K562 (cell line): ENCODE measurements around the gene LENEP. TPM values are rescaled to one million over a fixed set of nuclear protein-coding genes. Genes with fewer than 3 reads are reported as not detected.

ENCODE experiments used
- CBX5 ChIP-seq: IDR thresholded peaks from 2 replicates; pipeline ENCODE4 v1.6.1; 2014; ENCODE audit warnings: low read depth, borderline replicate concordance
- DNMT1 ChIP-seq: fragments of 450-650 bp; IDR thresholded peaks from 2 replicates; pipeline ENCODE4 v1.6.1; 2016; ENCODE audit warnings: antibody characterized with exemption, mild to moderate bottlenecking
- ETS2 ChIP-seq: IDR thresholded peaks from 2 replicates; pipeline ENCODE4 v1.6.1; 2016; ENCODE audit warnings: borderline replicate concordance, missing genetic modification characterization, mild to moderate bottlenecking, moderate library complexity, missing compliant biosample characterization; ENCODE audit not compliant: poor library complexity, severe bottlenecking
- ETV5 ChIP-seq: sonication (generic); formaldehyde crosslinking; IDR thresholded peaks from 2 replicates; pipeline ENCODE4 v1.4.0; 2020; ENCODE audit warnings: low read depth, mild to moderate bottlenecking, missing genetic modification reagents
- ETV6 ChIP-seq, 3 experiments: fragments of 150-350 bp in 1 of 3; sonication (generic) in 1 of 3; formaldehyde crosslinking in 1 of 3; IDR thresholded peaks; 2 replicates each; pipeline versions ENCODE4 v1.6.1 to v1.8.0; 2014 to 2022; ENCODE audit warnings: borderline replicate concordance in 2 of 3, low read depth in 2 of 3, antibody characterized with exemption in 1 of 3, low read length in 1 of 3, mild to moderate bottlenecking in 1 of 3, missing genetic modification reagents in 1 of 3
- HCFC1 ChIP-seq: IDR thresholded peaks from 2 replicates; pipeline ENCODE4 v1.6.1; 2012; ENCODE audit warnings: low read depth, low read length, improper control_type of control experiment
- HDAC2 ChIP-seq: fragments of 450-650 bp; IDR thresholded peaks from 2 replicates; pipeline ENCODE4 v1.6.1; 2016; ENCODE audit warnings: mild to moderate bottlenecking
- KAT7 ChIP-seq: sonication (generic); formaldehyde crosslinking; IDR thresholded peaks from 2 replicates; pipeline ENCODE4 v1.8.0; 2022; ENCODE audit warnings: missing genetic modification reagents, mild to moderate bottlenecking, borderline replicate concordance
- KDM5B ChIP-seq: fragments of 200-600 bp; sonication (generic); IDR thresholded peaks from 2 replicates; pipeline ENCODE4 v1.6.1; 2012; ENCODE audit warnings: low read depth, mild to moderate bottlenecking, moderate library complexity, low read length, control low read depth, inconsistent platforms; ENCODE audit not compliant: insufficient replicate concordance
- KLF13 ChIP-seq: fragments of 450-650 bp; IDR thresholded peaks from 2 replicates; pipeline ENCODE4 v1.6.1; 2016; ENCODE audit warnings: missing genetic modification characterization, low read depth, mild to moderate bottlenecking, missing compliant biosample characterization, moderate library complexity, borderline replicate concordance
- KLF16 ChIP-seq: IDR thresholded peaks from 2 replicates; pipeline ENCODE4 v1.6.1; 2016; ENCODE audit warnings: antibody characterized with exemption
- MAZ ChIP-seq, 2 experiments: fragments of 450-650 bp in 1 of 2; sonication (generic) in 1 of 2; formaldehyde crosslinking; IDR thresholded peaks in 1 of 2; conservative IDR thresholded peaks in 1 of 2; 2 replicates each; pipeline versions ENCODE4 v1.4.0 to v1.5.0; 2020; ENCODE audit warnings: mild to moderate bottlenecking in 1 of 2, missing genetic modification reagents in 1 of 2
- RB1 ChIP-seq: fragments of 450-650 bp; IDR thresholded peaks from 2 replicates; pipeline ENCODE4 v1.6.1; 2017; ENCODE audit warnings: low read depth, mild to moderate bottlenecking
- RBM17 ChIP-seq: fragments of 200-400 bp; formaldehyde crosslinking; IDR thresholded peaks from 2 replicates; pipeline ENCODE4 v1.6.1; 2017; ENCODE audit warnings: low read depth, mild to moderate bottlenecking, low read length, borderline replicate concordance
- RNF2 ChIP-seq: sonication (generic); IDR thresholded peaks from 2 replicates; pipeline ENCODE4 v1.6.1; 2016
- SIX5 ChIP-seq, 2 experiments: IDR thresholded peaks; 2 replicates each; pipeline ENCODE4 v1.6.1; 2011; ENCODE audit warnings: low read length in 2 of 2, borderline replicate concordance in 1 of 2, low read depth in 1 of 2, mild to moderate bottlenecking in 1 of 2, moderate library complexity in 1 of 2; ENCODE audit not compliant: insufficient read depth in 1 of 2
- SMARCE1 ChIP-seq: fragments of 450-650 bp; IDR thresholded peaks from 2 replicates; pipeline ENCODE4 v1.7.1; 2016; ENCODE audit warnings: mild to moderate bottlenecking
- STAT5A ChIP-seq: IDR thresholded peaks from 2 replicates; pipeline ENCODE4 v1.6.1; 2012; ENCODE audit warnings: low read length, inconsistent platforms, borderline replicate concordance
- ZNF143 ChIP-seq: sonication (generic); formaldehyde crosslinking; IDR thresholded peaks from 2 replicates; pipeline ENCODE4 v1.9.0; 2022; ENCODE audit warnings: mild to moderate bottlenecking, missing genetic modification reagents
- ZNF589 ChIP-seq: fragments of 200-800 bp; sonication (Bioruptor generic); IDR thresholded peaks from 2 replicates; pipeline ENCODE4 v1.6.1; 2016; ENCODE audit warnings: low read depth, missing genetic modification characterization, missing compliant biosample characterization
- polyA plus RNA-seq, 8 experiments: library from polyadenylated mRNA; depleted of rRNA in 4 of 8; stranded (reverse) in 5 of 8; unstranded in 3 of 8; fragments of >200 nt; fragmentation: Nextera tagmentation in 2 of 8; fragmentation: Illumina TruSeq in 1 of 8; extraction: Ambion mirVana in 2 of 8; extraction: Trizol in 1 of 8; gene quantifications; 2 replicates each; pipeline versions ENCODE4 v1.2.1 to v1.2.3, GENCODE V29; 2011 to 2014; ENCODE audit warnings: inconsistent platforms in 1 of 8, missing spikeins in 1 of 8
- total RNA-seq, 7 experiments: library from RNA; depleted of rRNA in 6 of 7; stranded (reverse); fragments of >200 nt in 6 of 7; fragmentation: Illumina TruSeq in 2 of 7; extraction: Trizol in 2 of 7; gene quantifications; 2 replicates each; pipeline versions ENCODE4 v1.2.1 to v1.2.3, GENCODE V29; 2011 to 2021; ENCODE audit warnings: low replicate concordance in 1 of 7
- TF ChIP-seq, protein P1 (sequence below): sonication (generic); formaldehyde crosslinking; IDR thresholded peaks from 2 replicates; pipeline ENCODE4 v1.8.0; 2022; ENCODE audit warnings: missing genetic modification reagents, mild to moderate bottlenecking, moderate library complexity, borderline replicate concordance
- TF ChIP-seq, protein P2 (sequence below): fragments of 250-450 bp; sonication (Bioruptor Pico); IDR thresholded peaks from 2 replicates; pipeline ENCODE4 v1.5.0; 2020; ENCODE audit warnings: mild to moderate bottlenecking, borderline replicate concordance
- TF ChIP-seq, protein P3 (sequence below): fragments of 250-450 bp; sonication (Bioruptor Pico); IDR thresholded peaks from 2 replicates; pipeline ENCODE4 v1.9.0; 2021; ENCODE audit warnings: mild to moderate bottlenecking, inconsistent platforms

LENEP gene
- total and polyA plus RNA-seq, 9 of the 15 experiments (the other 6 are each of a cell fraction or from before 2014, with no cell fraction given): 0.23 to 0.87 (median 0.67) TPM; not detected in 5

DNA sequence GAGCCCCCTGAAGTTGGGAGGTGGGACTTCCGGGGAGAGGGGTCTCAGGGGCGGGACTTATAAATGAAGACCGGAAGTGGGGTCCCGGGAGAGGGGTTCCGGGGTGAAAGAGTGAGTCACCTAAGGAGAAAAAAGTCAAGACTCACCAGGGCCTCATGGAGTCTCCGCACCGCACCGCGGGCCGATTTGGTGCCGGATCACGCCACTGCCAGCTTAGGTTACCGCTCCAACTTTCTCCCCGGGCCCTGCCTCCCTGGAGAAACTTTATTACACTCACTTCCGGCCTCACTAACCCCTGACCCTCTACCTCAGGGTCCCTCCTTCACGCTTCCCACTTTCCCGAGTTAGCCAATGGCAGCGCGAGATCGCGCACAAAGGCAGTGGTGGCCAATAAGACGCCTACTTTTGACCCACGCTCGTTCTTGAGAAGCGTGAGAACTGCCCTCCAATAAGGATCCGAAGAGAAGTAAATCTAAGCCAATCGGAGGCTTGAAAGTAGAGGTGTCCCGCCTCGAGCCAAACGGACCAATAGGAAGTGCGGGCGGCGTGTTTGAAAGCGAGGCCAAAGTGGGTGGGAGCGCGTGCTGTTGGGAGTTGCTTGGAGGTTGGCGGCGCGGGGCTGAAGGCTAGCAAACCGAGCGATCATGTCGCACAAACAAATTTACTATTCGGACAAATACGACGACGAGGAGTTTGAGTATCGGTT lies 19.1 kb upstream of the LENEP start, which contains the start of gene CKS1B (continued):
- 0 out of 2 replicates have a peak, but pooled peaks have one; percentile 19 for TF ChIP-seq KAT7 (CRISPR knock-in tag)
- TF ChIP-seq HCFC1: peak; percentile 54
- no peak for TF ChIP-seq ETS2
- TF ChIP-seq SIX5 (IDR thresholded peaks at IDR 0.05; ENCODE audit: borderline replicate concordance in 1 of 2, insufficient read depth in 1 of 2, low read depth in 1 of 2, low read length in 2 of 2): no peak
- no peak for TF ChIP-seq KLF16
- TF ChIP-seq STAT5A: no peak
- TF ChIP-seq ZNF143 (CRISPR knock-in tag): no peak
- TF ChIP-seq CBX5: no peak
- TF ChIP-seq, protein P1, sequence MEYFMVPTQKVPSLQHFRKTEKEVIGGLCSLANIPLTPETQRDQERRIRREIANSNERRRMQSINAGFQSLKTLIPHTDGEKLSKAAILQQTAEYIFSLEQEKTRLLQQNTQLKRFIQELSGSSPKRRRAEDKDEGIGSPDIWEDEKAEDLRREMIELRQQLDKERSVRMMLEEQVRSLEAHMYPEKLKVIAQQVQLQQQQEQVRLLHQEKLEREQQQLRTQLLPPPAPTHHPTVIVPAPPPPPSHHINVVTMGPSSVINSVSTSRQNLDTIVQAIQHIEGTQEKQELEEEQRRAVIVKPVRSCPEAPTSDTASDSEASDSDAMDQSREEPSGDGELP (CRISPR knock-in tag): peak; percentile 82; the same call in 1 of the 2 replicates
- TF ChIP-seq DNMT1: no peak
- TF ChIP-seq ZNF589 (CRISPR knock-in tag): no peak
- TF ChIP-seq ETV5 (CRISPR knock-in tag): peak; percentile 90
- no peak for TF ChIP-seq SMARCE1
- peak; percentile 39 to 47 for TF ChIP-seq MAZ (CRISPR knock-in tag; conservative IDR thresholded peaks at IDR 0.05 in 1 of 2, IDR thresholded peaks at IDR 0.05 in 1 of 2)
- TF ChIP-seq ETV6 (IDR thresholded peaks at IDR 0.05; ENCODE audit: borderline replicate concordance in 1 of 2, low read depth in 2 of 2, low read length in 1 of 2): no peak
- TF ChIP-seq ETV6 (CRISPR knock-in tag; IDR thresholded peaks at IDR 0.05; ENCODE audit: borderline replicate concordance): no peak
- no peak; the same call in 1 of the 2 replicates for TF ChIP-seq KLF13 (tag)
- TF ChIP-seq, protein P2, sequence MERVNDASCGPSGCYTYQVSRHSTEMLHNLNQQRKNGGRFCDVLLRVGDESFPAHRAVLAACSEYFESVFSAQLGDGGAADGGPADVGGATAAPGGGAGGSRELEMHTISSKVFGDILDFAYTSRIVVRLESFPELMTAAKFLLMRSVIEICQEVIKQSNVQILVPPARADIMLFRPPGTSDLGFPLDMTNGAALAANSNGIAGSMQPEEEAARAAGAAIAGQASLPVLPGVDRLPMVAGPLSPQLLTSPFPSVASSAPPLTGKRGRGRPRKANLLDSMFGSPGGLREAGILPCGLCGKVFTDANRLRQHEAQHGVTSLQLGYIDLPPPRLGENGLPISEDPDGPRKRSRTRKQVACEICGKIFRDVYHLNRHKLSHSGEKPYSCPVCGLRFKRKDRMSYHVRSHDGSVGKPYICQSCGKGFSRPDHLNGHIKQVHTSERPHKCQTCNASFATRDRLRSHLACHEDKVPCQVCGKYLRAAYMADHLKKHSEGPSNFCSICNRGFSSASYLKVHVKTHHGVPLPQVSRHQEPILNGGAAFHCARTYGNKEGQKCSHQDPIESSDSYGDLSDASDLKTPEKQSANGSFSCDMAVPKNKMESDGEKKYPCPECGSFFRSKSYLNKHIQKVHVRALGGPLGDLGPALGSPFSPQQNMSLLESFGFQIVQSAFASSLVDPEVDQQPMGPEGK (CRISPR knock-in tag): no peak
- TF ChIP-seq RNF2: peak; percentile 91
- no peak for TF ChIP-seq RBM17
- no peak for TF ChIP-seq RB1
- TF ChIP-seq KDM5B: peak; percentile 69
- TF ChIP-seq, protein P3, sequence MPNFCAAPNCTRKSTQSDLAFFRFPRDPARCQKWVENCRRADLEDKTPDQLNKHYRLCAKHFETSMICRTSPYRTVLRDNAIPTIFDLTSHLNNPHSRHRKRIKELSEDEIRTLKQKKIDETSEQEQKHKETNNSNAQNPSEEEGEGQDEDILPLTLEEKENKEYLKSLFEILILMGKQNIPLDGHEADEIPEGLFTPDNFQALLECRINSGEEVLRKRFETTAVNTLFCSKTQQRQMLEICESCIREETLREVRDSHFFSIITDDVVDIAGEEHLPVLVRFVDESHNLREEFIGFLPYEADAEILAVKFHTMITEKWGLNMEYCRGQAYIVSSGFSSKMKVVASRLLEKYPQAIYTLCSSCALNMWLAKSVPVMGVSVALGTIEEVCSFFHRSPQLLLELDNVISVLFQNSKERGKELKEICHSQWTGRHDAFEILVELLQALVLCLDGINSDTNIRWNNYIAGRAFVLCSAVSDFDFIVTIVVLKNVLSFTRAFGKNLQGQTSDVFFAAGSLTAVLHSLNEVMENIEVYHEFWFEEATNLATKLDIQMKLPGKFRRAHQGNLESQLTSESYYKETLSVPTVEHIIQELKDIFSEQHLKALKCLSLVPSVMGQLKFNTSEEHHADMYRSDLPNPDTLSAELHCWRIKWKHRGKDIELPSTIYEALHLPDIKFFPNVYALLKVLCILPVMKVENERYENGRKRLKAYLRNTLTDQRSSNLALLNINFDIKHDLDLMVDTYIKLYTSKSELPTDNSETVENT (CRISPR knock-in tag): no peak
- TF ChIP-seq HDAC2: peak; percentile 93
